K562 (cell line): ENCODE measurements around the gene ECSCR. TPM values are rescaled to one million over a fixed set of nuclear protein-coding genes. Genes with fewer than 3 reads are reported as not detected.

Source experiments
- ASH1L ChIP-seq: fragments of 450-650 bp; IDR thresholded peaks from 2 replicates; pipeline ENCODE4 v1.6.1; 2018; ENCODE audit warnings: borderline replicate concordance, mild to moderate bottlenecking, low read depth; ENCODE audit not compliant: partially characterized antibody
- BMI1 ChIP-seq: fragments of 150-350 bp; IDR thresholded peaks from 2 replicates; pipeline ENCODE4 v1.6.1; 2014; ENCODE audit warnings: low read length
- CBX1 ChIP-seq: sonication (generic); IDR thresholded peaks from 2 replicates; pipeline ENCODE4 v1.6.1; 2016; ENCODE audit warnings: antibody characterized with exemption, low read depth, mild to moderate bottlenecking
- CEBPB ChIP-seq: fragments of 450-650 bp; IDR thresholded peaks from 2 replicates; pipeline ENCODE4 v1.6.1; 2016; ENCODE audit warnings: missing genetic modification characterization, missing compliant biosample characterization
- CHD4 ChIP-seq: fragments of 200-600 bp; sonication (generic); IDR thresholded peaks from 3 replicates; pipeline ENCODE4 v1.6.1; 2012; ENCODE audit warnings: low read depth, mild to moderate bottlenecking, mixed read lengths, low read length, inconsistent platforms; ENCODE audit not compliant: insufficient read depth, insufficient replicate concordance, poor library complexity, severe bottlenecking
- CTCF ChIP-seq, 3 experiments: IDR thresholded peaks in 2 of 3; conservative IDR thresholded peaks in 1 of 3; 2 replicates each; pipeline ENCODE4 v1.5.1; 2011 to 2012; ENCODE audit warnings: low read length in 3 of 3, mild to moderate bottlenecking in 3 of 3, control low read depth in 2 of 3, improper control_type of control experiment in 1 of 3, inconsistent platforms in 1 of 3, low read depth in 1 of 3, mixed read lengths in 1 of 3, moderate library complexity in 1 of 3; ENCODE audit not compliant: insufficient read depth in 2 of 3
- ELF1 ChIP-seq: fragments of 200-800 bp; sonication (Bioruptor generic); IDR thresholded peaks from 2 replicates; pipeline ENCODE4 v1.6.1; 2016; ENCODE audit warnings: missing genetic modification characterization, missing compliant biosample characterization
- EP400 ChIP-seq: fragments of 450-650 bp; IDR thresholded peaks from 2 replicates; pipeline ENCODE4 v1.6.1; 2017; ENCODE audit warnings: antibody characterized with exemption, mild to moderate bottlenecking, moderate library complexity
- ETV5 ChIP-seq: sonication (generic); formaldehyde crosslinking; IDR thresholded peaks from 2 replicates; pipeline ENCODE4 v1.4.0; 2020; ENCODE audit warnings: low read depth, mild to moderate bottlenecking, missing genetic modification reagents
- HINFP ChIP-seq: fragments of 450-650 bp; conservative IDR thresholded peaks from 2 replicates; pipeline ENCODE4 v1.6.1; 2016; ENCODE audit warnings: missing genetic modification characterization, low read depth, mild to moderate bottlenecking, control low read depth, missing compliant biosample characterization
- HMGN3 ChIP-seq: IDR thresholded peaks from 2 replicates; pipeline ENCODE4 v1.6.1; 2011; ENCODE audit warnings: borderline replicate concordance, low read depth, mild to moderate bottlenecking, mixed read lengths, low read length; ENCODE audit not compliant: insufficient read length; ENCODE audit errors: extremely low read depth
- IRF2 ChIP-seq: sonication (generic); formaldehyde crosslinking; IDR thresholded peaks from 2 replicates; pipeline ENCODE4 v1.8.1; 2022; ENCODE audit warnings: mild to moderate bottlenecking, missing genetic modification reagents
- POLR2AphosphoS5 ChIP-seq: IDR thresholded peaks from 2 replicates; pipeline ENCODE4 v1.6.1; 2011; ENCODE audit warnings: mild to moderate bottlenecking, low read depth, low read length, moderate library complexity; ENCODE audit not compliant: control insufficient read depth, insufficient read depth
- RHOXF2B ChIP-seq: fragments of 250-450 bp; sonication (Bioruptor Pico); conservative IDR thresholded peaks from 2 replicates; pipeline ENCODE4 v1.5.1; 2021
- SPI1 ChIP-seq: IDR thresholded peaks from 2 replicates; pipeline ENCODE4 v1.6.1; 2011; ENCODE audit warnings: low read depth, low read length, control low read depth, borderline replicate concordance
- TFAM ChIP-seq: fragments of 250-450 bp; sonication (Bioruptor Pico); conservative IDR thresholded peaks from 2 replicates; pipeline ENCODE4 v1.5.0; 2021; ENCODE audit warnings: mild to moderate bottlenecking, moderate library complexity
- XRCC5 ChIP-seq: fragments of 200-400 bp; formaldehyde crosslinking; IDR thresholded peaks from 2 replicates; pipeline ENCODE4 v1.6.1; 2017; ENCODE audit warnings: low read depth, mild to moderate bottlenecking, low read length
- ZKSCAN1 ChIP-seq: fragments of 150-350 bp; IDR thresholded peaks from 2 replicates; pipeline ENCODE4 v1.6.1; 2016; ENCODE audit warnings: low read depth, low read length
- ZNF165 ChIP-seq: fragments of 250-450 bp; sonication (Bioruptor Pico); IDR thresholded peaks from 2 replicates; pipeline ENCODE4 v1.4.0; 2020; ENCODE audit warnings: borderline replicate concordance
- ZNF174 ChIP-seq: fragments of 250-450 bp; sonication (Bioruptor Pico); IDR thresholded peaks from 2 replicates; pipeline ENCODE4 v1.4.0; 2020; ENCODE audit warnings: mild to moderate bottlenecking
- ZNF175 ChIP-seq: fragments of 200-800 bp; sonication (Bioruptor generic); IDR thresholded peaks from 2 replicates; pipeline ENCODE4 v1.6.1; 2016; ENCODE audit warnings: low read depth, mild to moderate bottlenecking, missing genetic modification characterization, missing compliant biosample characterization
- ZNF444 ChIP-seq: fragments of 250-450 bp; sonication (Bioruptor Pico); IDR thresholded peaks from 2 replicates; pipeline ENCODE4 v1.4.0; 2020; ENCODE audit warnings: mild to moderate bottlenecking, moderate library complexity
- polyA plus RNA-seq, 8 experiments: library from polyadenylated mRNA; depleted of rRNA in 4 of 8; stranded (reverse) in 5 of 8; unstranded in 3 of 8; fragments of >200 nt; fragmentation: Nextera tagmentation in 2 of 8; fragmentation: Illumina TruSeq in 1 of 8; extraction: Ambion mirVana in 2 of 8; extraction: Trizol in 1 of 8; gene quantifications; 2 replicates each; pipeline versions ENCODE4 v1.2.1 to v1.2.3, GENCODE V29; 2011 to 2014; ENCODE audit warnings: inconsistent platforms in 1 of 8, missing spikeins in 1 of 8
- total RNA-seq, 7 experiments: library from RNA; depleted of rRNA in 6 of 7; stranded (reverse); fragments of >200 nt in 6 of 7; fragmentation: Illumina TruSeq in 2 of 7; extraction: Trizol in 2 of 7; gene quantifications; 2 replicates each; pipeline versions ENCODE4 v1.2.1 to v1.2.3, GENCODE V29; 2011 to 2021; ENCODE audit warnings: low replicate concordance in 1 of 7
- TF ChIP-seq, protein P1 (sequence below): fragments of 450-650 bp; IDR thresholded peaks from one replicate; pipeline ENCODE4 v1.6.1; 2018; ENCODE audit warnings: mild to moderate bottlenecking, moderate library complexity; ENCODE audit not compliant: partially characterized antibody

Gene ECSCR
- total and polyA plus RNA-seq, 9 of the 15 experiments (the other 6 are each of a cell fraction or from before 2014, with no cell fraction given): 0.10 to 0.25 (median 0.13) TPM; not detected in 6

- TF ChIP-seq CTCF (IDR thresholded peaks at IDR 0.05 in 2 of 3, conservative IDR thresholded peaks at IDR 0.05 in 1 of 3; ENCODE audit: insufficient read depth in 2 of 3, low read depth in 1 of 3, low read length in 3 of 3) (no peak), ZNF174 (CRISPR knock-in tag) (no peak), POLR2AphosphoS5 (peak; percentile 27; the same call in 1 of the 2 replicates), HINFP (tag) (no peak), XRCC5 (no peak), ZNF444 (CRISPR knock-in tag) (no peak), IRF2 (CRISPR knock-in tag) (no peak), ZNF165 (CRISPR knock-in tag) (no peak), EP400 (peak; percentile 97), CHD4 (no peak), SPI1 (peak; percentile 10; the same call in 1 of the 2 replicates), ZKSCAN1 (0 out of 2 replicates have a peak, but pooled peaks have one; percentile 32), BMI1 (peak; percentile 76), ZNF175 (CRISPR knock-in tag) (peak; percentile 69), ASH1L (peak; percentile 38), TFAM (no peak), ETV5 (CRISPR knock-in tag) (peak; percentile 76; the same call in 1 of the 2 replicates), CBX1 (no peak), ELF1 (tag) (peak; percentile 81), CEBPB (tag) (no peak), HMGN3 (peak; percentile 21), RHOXF2B (CRISPR knock-in tag) (no peak)
- TF ChIP-seq, protein P1, sequence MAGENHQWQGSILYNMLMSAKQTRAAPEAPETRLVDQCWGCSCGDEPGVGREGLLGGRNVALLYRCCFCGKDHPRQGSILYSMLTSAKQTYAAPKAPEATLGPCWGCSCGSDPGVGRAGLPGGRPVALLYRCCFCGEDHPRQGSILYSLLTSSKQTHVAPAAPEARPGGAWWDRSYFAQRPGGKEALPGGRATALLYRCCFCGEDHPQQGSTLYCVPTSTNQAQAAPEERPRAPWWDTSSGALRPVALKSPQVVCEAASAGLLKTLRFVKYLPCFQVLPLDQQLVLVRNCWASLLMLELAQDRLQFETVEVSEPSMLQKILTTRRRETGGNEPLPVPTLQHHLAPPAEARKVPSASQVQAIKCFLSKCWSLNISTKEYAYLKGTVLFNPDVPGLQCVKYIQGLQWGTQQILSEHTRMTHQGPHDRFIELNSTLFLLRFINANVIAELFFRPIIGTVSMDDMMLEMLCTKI: no peak
These were observed 58.6 kb downstream of the ECSCR start, which contains the start of gene SPATA24 (continued) for GRCh38 chr5:139403787-139404483.
